ENCODE results near the gene INPP5A.
"Not testable (repeated sequence)": the region's sequence is repeated elsewhere in the genome, so short reads cannot be mapped to it uniquely, and the experiment has no call there.

Gene INPP5A

GRCh38 chr10:132562916-132563456 lies 25.4 kb downstream of the INPP5A start:
- DNase-seq (ENCODE audit: low spot score), result no peak

DNA sequence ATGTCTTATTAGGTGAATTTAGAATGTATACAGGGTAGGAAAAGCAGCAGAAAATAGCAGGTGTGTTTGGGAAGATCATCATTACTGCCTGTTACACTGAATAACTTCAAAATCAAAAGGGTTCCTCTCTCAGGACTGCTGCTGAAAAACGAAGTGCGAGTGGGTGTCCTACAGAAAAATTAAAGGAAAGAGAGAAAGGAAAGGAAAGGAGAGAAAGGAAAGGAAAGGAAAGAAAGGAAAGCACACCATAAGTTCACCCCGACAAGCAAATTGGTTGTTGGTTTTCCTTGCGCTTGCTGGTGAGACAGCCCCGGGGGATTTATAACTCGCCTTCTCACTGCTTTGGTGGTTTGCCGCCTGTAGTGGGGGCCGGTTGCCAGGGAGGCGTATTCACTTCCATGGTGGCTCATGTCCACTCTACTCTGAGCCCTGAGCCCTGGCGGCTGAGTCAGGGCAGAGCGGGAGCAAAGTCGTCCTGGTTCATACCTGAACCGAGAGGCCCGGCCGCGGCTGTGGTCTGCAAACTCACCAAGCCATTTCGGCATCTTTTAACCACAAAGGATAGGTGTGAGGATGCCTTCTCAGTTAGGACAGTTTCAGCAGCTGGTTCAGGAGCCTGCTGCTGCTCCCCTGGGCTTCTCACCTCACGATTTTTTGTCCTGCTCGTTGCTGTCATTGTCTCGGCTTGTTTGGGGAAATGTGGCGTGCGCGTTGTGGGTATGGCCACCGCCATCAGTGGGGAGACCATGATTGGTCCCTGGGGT lies 26.1 kb downstream of the INPP5A start:
- DNase-seq (ENCODE audit: low spot score), result no peak

DNA sequence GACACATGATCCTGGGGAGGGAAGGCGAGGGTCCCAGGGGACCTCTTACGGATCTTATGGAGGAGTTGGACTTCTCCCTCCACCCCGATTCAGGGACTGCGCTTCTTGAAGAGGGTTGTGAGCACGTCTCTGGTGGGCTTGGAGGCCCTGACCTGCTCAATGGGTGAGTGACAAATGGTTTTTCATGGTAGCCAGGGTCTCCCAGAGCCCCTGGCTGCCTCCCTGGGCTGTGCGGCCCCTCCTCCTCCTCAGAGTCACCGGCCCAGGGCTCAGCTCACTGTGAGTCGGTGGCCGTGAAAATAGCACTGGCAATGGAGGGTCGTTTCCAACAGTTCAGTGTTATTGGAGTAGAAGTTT lies 26.6 kb downstream of the INPP5A start:
- no peak for DNase-seq (ENCODE audit: low spot score)

DNA sequence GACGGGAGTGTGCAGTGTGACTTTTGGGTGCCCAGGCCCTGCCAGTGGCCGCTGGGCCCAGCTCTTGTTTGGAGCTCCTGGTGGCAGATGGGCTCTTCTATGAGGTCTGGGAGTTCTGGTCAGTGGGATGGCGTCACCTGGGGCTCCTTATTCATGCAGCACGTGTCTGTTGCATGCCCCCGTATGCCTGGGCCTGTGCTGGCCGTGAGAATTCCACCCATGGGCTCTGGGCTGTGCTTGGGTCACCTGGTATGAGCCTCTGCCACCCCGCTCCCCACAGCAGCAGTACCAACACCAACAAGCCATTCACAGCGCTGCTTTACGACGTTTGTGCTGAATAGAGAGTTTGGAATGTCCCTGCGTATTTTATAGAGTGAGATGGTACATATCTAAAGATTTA lies 27.1 kb downstream of the INPP5A start:
- DNase-seq (ENCODE audit: low spot score), result no peak

- DNase-seq (ENCODE audit: low spot score), result no peak
Measured at GRCh38 chr10:132565516-132566209, 28.1 kb downstream of the INPP5A start.

DNA sequence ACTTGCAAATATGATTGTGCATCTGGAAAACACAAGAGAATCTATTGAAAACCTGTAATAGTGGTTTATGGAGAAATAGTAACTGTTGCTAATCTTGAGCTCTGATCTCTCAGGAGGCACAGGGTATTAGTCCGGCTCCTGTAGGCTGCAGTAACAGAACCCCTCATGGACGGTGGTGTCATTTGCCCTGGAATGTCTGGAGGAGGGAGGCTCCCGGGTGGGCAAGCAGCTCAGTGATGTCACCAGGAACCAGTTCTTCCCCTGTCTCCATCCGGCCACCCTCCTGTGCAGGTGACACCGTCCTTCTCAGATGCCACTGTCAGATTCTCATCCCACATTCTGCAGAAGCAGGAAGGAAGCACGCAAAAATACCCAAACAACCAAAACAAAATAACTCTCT lies 29.3 kb downstream of the INPP5A start:
- DNase-seq (ENCODE audit: low spot score), result no peak

- DNase-seq (ENCODE audit: low spot score), result no peak
Measured at GRCh38 chr10:132570265-132570664, 32.7 kb downstream of the INPP5A start.

DNA sequence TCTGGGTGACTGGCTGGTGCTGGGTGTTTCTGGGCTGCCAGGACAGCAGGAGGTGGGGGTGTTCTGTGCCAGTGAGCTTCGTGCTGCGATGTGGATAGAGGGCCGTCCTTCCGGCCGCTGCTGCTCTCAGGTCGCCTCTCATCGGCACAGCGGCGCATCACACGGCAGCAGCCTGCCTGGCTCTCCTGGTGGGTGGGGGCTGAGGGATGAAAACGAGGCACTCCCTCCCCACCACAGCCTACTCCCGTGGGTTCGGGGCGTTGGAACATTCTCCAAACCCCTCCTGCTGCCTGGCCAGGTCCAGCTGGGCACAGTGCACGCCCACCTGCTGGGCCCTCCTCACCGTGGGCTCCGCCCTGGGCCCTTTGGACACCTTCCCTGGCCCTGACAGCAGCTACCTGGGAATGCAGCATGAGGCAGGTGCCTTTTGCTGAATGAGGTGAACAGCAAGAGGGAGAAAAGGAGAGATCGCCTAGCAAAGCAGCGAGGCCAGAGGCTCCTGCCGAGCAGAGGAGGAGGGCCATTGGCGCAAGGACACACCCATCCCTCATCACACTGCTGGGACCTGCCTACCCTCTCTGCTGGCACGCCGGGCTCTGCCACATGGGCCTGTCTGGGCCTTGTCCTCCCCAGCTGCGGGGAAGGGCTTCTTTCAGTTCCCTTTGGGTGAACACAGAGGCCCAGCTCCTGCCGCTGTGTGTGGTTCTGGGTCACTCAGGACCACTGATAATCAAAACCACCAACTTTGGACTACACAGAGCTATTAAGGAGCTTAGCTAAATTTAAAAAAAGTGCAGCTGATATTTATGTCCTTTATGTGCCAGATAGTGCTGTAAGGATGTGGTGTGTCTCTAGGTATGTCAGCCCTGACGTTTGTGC lies 33.4 kb downstream of the INPP5A start:
- DNase-seq (ENCODE audit: low spot score), result no peak

DNA sequence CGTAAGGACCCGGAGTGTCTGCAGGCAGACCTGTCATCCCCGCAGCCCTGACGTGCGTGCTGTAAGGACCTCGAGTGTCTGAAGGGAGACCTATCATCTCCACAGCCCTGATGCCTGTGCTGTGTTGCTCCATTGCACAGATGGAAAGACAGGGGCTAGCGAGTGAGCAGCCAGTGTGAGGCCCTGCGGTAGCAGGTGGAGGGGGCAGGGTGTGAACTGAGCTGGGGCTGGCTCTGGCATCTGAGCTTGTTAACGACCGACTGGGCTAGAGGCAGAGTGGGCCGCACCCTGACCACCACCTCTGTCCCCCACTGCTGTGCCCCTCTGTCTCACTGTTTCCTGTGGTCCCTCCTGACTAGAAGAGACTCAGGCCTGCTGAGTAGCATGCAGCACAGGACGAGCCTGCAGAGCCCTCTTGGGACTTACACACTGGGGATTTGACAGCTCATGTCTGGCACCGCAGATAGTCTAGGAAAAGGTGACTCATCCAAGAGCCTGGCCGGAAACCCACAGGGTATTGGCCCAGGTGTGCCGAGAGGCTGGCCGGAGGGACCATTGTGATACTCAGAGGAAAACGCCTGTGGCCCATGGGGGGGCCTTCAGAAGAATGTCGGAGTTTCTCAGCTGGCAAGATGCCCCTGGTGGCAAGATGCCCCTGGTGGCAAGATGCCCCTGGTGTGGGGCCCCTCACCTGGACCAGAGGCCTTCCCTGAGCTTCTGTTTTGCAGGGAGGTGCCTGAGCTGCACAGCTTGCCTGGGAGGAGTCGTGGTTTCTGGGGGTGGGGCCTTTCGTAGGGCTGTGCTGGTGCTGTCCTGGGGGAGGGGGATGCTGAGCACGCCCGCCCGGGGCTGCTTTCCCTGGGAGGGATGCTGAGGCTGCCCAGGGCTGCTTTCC lies 34.3 kb downstream of the INPP5A start:
- no peak for DNase-seq (ENCODE audit: low spot score)

- no peak for DNase-seq (ENCODE audit: low spot score)
Measured at GRCh38 chr10:132572545-132572937, 35.0 kb downstream of the INPP5A start.

GRCh38 chr10:132572946-132573345 lies 35.4 kb downstream of the INPP5A start:
- not testable (repeated sequence) for DNase-seq (ENCODE audit: low spot score)

DNA sequence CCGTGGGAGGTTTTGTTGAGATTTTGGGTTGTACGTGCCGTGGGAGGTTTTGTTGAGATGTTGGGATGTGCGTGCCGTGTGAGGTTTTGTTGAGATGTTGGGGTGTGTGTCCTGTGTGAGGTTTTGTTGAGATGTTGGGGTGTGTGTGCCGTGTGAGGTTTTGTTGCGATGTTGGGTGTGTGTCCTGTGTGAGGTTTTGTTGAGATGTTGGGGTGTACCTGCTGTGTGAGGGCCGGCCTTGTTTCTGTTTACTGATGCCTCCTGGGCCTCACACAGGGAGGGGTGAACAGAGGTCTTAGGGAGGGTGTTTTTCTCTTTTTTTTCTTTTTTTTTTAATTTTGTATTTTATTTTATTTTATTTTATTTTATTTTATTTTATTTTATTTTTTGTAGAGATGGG lies 36.7 kb downstream of the INPP5A start:
- DNase-seq (ENCODE audit: low spot score), result no peak

GRCh38 chr10:132574783-132575319 lies 37.3 kb downstream of the INPP5A start:
- DNase-seq (ENCODE audit: low spot score), result no peak

- DNase-seq (ENCODE audit: low spot score), result no peak
Measured at GRCh38 chr10:132575320-132576201, 38.0 kb downstream of the INPP5A start.

DNA sequence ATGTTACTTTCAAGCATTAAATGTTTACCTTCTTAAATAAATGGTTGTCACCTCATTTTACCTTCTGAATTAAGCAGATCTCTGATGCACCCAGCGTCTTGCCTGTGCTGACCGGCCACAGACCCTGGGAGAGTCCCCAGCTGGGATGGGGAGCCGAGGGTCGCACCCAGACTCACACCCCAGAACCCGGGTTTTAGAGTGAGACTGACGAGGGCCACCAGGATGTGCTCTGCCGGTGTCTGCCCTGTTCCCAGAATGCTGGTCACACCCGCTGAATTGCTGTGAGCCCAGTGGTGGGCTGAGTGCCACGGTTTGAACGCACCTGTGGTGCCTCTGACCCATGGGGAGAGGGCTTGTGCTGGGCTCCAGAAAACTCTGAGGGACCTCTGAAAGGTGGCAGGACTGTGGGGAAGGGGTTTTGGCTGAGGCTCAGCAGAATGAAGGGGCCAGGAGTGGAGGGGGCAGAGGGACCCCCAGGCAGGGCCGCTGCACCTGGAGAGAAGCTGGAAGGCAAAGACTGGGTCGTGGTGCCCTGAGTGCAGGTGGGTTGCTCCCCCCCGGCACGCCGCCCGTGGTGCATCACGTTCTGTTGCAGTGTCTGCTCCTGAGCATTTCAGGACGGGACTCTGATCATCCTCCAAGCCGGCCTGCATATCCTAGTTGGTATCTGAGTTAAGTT lies 39.2 kb downstream of the INPP5A start:
- no peak for DNase-seq (ENCODE audit: low spot score)

DNA sequence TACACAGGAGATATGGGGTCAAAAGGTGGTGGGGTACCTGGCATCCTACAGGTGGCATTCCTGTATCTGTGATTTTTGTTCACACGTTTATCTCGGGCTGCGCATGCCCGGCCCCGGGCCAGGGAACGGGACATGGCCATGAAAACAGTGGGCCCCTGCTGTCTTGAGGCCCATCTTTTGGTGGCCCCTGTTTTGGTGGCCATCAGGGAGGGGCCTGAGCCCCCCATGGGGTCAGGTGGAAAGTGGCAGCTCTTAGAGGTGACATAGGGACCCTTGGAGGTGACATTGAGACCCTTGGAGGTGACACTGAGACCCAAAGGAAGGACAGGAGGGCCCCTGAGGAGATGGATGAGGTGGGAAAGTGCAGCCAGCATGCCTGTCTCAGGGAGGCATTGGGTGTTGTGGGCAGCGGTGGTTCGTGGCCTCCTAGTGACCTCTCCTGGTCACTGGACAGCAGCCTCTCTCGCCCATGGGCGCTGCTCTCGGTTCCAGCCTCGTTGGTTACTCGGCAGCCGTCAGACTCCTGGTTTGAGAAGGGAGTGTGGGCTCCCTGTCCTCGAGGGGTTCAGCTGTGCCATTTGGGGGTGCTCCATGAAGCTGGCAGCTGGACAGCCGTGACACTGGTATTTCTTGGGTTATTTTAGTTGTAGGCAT lies 39.9 kb downstream of the INPP5A start:
- no peak for DNase-seq (ENCODE audit: low spot score)

- DNase-seq (ENCODE audit: low spot score), result no peak
Measured at GRCh38 chr10:132578287-132578951, 40.8 kb downstream of the INPP5A start.

All from left forelimb (tissue), 1 donor.